GM18505 (cell line): ENCODE results near the gene MASP1.
"Not testable (repeated sequence)": the region's sequence is repeated elsewhere in the genome, so short reads cannot be mapped to it uniquely, and the experiment has no call there.

Experiments used
- ATAC-seq: cut with Tn5 transposase; IDR thresholded peaks from one replicate; pipeline ENCODE4 v1.9.1; 2021; ENCODE audit not compliant: unreplicated experiment
- POLR2A ChIP-seq: IDR thresholded peaks from 4 replicates; pipeline ENCODE4 v1.6.1; 2011; ENCODE audit warnings: borderline replicate concordance; ENCODE audit not compliant: insufficient read depth, insufficient read length; ENCODE audit errors: extremely low read depth

The MASP1 gene

DNA sequence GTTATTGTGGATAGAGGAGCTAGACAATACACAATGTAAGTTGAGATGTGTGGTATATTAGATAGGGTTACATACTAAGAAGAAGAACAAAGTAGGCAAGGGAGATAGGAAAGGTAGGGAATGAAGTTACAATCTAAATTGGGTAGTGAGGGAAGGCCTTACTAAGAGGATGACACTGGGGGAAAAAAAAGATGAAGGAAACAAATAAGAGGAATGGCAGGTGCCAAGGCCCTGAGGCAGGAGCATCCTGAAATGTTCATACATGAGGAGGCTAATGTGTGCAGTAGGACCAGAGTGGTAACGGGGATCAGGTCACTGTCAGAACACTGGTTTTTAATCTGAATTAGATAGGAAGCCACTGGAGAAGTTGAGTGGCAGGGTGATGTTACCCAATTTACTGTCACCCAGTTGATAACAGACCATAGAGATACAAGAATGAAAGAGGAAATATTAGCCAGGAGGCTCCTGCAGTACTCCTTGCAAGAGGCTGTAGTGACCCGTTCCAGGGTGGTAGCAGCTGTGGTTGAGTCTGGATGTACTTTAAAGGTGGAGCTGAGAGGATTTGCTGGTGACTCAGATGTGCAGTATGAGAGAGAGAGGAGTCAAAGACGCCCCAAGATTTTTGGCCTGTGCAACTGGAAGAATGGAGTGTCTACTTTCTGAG, 79.9 kb downstream of the MASP1 start:
- no peak for ATAC-seq
- no peak for TF ChIP-seq POLR2A

DNA sequence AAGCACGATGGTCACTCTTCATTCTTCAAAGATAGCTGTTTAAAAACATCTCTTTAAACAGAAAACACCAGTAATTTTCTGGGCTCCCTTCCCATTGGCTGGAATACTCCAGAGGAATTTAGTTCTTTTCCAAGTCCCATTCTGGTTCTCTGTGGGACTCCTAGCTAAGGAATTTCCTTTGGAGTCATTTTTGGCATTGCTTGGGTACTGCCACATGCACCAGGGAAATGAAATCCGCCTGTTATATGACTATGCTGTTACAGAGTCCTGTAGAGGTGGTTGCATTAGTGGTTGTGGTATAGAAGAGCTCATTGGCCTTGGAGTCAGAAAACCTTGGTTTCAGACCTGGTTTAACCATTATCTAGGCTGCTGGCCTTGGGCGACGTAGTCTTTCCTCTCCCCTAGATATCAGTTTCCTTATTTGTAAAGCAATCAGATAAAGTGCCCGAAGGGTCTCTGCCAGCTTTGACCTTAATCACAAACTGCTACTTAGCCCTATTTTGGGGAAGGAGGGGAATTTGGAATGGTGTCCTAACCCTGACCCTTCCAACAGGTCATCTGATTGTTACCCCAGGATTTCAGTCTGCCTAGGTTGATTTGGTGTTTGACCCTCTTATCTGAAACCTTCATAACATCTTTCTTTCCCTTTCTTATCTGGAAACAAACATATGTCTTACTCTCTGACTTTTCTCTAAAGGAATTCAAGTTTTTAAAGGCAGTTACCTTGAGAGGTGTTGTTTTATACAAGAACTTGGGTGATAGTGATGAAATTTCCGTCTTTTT, 80.8 kb downstream of the MASP1 start:
- no peak for ATAC-seq
- no peak for TF ChIP-seq POLR2A

DNA sequence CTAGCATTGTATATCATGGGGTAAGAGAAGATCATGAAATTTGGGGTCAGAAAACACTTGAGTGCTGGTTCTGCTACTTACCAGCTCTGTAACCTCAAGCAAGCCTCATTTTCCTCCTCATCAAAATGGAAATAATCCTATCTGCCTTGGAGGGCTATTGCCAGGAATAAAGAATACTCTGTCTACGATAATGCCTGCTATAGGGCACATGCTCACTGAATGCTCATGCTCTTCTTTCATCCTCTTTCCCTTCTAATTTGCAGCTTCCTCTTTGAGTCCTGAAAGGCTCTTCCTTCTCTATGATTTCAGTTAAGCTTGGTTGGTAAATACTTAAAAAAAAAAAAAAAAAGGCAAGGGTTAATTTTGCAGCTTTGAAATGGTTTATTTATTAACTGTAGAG, 81.4 kb downstream of the MASP1 start:
- TF ChIP-seq POLR2A, result no peak
- ATAC-seq, result no peak

DNA sequence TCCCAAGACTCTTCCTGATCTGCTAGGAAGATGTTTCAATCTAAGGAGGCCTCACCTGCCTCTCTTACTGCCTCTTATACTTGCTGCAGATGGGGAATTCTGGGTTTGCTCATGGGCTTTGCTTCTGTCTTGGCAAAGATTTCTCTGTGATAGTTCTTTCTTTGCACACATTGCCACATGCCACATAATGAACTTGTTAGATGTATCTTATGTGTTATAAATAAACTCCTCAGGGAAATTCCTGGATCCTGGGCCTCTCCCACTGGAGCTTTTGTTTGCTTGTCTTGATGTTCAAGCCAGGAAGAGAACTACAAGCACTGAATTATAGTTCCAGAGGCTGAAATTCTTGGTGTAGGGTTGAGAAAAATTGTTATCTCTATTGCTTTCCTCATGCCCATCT, 82.0 kb downstream of the MASP1 start:
- no peak for ATAC-seq
- TF ChIP-seq POLR2A, result no peak

DNA sequence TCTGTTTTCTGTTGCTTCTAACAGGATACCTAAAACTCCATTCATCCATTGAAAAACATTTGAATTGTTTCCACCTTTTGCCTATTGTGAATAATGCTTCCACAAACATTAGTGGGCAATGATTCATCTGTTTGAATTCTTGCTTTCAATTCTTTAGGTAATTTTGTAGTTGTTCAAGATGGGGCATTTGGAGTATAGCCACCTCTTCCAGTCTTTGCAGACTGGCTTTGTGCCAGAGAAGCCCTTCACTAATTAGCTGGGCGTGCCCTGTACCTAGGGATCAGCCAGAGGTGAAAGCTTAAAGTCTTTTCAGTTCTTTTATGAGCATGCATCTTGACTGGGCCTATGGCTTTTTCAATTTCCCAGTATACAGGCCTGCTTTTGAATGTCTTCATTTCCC, 83.4 kb downstream of the MASP1 start:
- no peak for TF ChIP-seq POLR2A
- no peak for ATAC-seq

DNA sequence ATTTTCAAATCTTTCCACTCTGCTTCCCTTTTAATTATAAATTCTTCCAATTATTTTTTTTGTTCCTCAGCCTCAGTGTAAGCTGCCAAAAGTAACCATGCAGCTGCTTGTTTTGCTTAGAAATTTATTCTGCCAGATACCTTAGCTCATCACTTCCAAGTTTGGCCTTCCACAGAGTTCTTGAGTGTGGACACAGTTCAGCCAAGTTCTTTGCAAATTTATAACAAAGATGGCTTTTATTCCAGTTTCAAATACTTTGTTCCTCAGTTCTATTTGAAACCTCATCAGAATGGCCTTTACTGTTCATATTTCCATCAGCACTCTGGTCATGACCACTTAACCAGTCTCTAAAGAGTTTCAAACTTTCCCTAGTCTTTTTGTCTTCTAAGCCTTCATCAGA, 83.9 kb downstream of the MASP1 start:
- ATAC-seq, result no peak
- TF ChIP-seq POLR2A, result no peak

DNA sequence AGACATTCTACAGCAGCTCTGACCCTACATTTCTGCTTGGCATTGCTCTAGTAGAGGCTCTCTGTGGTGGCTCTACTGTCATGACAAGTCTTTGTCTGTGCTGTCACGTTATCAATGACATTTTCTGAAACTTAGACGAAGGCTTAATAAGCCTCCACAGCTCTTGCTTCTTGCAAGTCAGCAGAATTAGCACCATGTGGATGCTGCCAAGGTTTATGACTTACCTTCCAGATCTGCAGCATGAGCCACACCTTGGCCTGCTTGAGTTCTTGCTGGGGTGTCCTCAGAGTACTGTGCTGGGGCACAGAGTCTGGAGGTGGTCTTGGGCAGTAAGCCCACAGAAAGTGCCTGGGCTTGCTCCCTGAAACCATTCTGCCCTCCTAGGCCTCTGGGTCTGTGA, 84.5 kb downstream of the MASP1 start:
- no peak for TF ChIP-seq POLR2A
- no peak for ATAC-seq

DNA sequence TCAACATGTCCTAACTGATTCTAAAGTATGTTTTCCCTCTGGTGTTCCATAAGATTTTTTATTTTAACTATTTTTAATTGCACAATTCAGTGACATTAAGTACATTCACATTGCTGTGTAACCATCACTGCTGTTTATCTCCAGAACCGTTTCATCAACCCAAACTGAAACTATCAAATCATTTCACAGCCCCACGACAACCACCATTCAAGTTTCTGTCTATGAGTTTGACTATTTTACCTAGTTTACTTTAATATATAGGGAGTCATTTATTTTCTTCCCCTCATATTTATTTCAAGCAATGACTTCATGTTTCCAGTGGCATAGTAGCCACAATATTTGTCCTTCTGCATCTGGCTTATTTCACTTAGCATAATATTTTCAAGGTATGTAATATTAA, 85.9 kb downstream of the MASP1 start:
- TF ChIP-seq POLR2A, result no peak
- ATAC-seq, result no peak

DNA sequence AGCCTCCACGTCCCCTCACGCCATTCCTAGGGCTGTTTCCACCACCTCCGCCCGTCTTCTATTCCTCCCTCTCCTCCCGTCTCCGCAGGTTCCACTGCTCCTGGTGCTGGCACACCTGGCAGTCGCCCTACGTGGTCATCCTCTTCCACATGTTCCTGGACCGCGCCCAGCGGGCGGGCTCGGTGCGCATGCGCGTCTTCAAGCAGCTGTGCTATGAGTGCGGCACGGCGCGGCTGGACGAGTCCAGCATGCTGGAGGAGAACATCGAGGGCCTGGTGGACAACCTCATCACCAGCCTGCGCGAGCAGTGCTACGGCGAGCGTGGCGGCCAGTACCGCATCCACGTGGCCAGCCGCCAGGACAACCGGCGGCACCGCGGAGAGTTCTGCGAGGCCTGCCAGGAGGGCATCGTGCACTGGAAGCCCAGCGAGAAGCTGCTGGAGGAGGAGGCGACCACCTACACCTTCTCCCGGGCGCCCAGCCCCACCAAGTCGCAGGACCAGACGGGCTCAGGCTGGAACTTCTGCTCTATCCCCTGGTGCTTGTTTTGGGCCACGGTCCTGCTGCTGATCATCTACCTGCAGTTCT, 92.0 kb downstream of the MASP1 start:
- not testable (repeated sequence) for ATAC-seq

DNA sequence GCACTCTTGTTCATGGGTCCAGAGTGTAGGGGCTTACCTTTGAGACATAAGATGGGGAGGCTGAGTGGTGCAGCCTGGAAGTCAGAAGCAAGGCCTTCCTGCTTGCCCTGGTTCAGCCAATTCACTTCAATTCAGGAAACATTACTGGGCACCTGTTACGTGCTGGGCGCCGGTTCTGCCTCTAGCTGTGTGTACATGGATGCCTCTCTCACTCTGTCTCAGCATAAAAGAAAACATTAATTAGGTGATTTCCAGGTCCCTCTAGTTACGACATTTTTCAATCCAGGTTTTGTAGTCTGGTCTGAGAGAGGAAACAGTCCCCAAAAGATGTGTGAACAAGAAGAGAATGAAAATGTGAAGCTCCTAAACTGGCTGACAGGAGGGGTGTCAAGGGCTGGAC, 93.0 kb downstream of the MASP1 start:
- ATAC-seq, result no peak
- TF ChIP-seq POLR2A, result no peak

DNA sequence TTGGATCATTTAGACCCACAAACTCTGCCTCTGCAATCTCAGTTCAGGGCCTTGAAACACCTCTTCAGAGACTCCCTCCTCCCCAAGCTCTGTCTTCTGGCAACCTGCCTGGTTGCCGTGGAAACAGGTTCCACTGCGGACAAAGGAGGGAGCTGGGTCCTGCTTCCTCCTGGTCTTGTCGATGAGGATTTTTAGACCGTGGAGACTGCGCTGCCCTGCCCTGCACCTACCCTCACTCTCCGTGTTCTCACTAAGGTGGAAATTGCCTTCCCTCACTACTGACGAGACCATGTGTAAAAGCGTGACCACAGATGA, 94.2 kb downstream of the MASP1 start, which contains the start of gene RTP1:
Gene RTP1, plus strand, starts transcription at position 152 of the 315 bp plus-strand sequence. Its CDS starts 30 bp downstream, at position 182.
- no peak for TF ChIP-seq POLR2A
- no peak for ATAC-seq

DNA sequence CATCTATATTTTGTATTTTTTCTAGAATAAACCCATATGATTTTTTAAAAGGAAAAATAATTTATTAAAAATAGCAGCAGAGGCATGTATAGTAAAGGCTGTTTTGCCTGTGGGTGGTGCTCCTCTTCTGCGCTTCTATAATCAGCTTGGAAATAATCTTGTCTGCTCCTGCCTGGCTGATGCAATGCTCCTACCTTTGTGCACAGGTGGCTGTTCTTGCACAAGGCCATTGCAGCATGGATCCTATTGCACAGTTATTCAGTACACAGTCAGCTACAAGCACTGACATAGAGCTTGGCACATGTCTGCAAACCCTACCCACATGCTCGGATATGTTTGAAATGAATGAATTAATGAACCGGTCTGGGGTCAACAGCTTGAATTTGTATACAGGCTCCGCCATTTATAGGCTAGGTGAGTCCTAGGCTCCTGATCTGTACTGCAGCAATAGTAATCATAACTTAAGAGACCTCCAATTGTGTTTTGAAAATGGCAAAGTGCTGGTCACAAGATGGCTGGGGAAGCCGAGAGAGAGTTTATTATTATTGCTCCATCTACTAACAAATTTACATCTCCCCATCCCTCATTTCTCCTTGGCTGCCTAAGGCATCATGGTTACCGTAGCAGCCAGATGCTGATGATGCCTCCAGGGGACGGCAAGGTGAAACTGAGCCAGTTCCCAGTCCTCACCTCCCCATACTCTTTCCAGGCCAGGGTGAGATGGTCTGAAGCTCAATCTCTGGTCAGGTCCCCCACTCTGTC, 94.8 kb downstream of the MASP1 start:
- no peak for TF ChIP-seq POLR2A
- no peak for ATAC-seq

DNA sequence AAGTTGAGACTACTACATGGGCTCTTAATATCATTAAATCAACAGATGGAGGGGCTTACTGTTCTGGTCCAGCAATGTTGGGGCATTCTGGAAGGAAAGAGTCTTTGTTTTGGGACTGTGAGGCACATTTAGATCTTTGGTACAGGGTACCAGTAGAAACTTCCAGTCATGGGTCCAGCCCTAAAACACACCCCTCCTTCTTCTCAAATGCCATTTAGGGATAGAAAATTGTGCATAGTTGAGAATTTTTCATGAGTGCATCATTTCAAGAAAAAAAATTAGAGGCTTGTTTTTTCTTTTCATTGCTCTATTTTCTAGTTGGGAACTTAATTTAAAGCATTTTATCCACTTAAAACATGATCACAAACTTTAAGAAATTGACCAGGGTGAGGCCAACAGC, 98.4 kb downstream of the MASP1 start:
- TF ChIP-seq POLR2A, result no peak
- no peak for ATAC-seq

DNA sequence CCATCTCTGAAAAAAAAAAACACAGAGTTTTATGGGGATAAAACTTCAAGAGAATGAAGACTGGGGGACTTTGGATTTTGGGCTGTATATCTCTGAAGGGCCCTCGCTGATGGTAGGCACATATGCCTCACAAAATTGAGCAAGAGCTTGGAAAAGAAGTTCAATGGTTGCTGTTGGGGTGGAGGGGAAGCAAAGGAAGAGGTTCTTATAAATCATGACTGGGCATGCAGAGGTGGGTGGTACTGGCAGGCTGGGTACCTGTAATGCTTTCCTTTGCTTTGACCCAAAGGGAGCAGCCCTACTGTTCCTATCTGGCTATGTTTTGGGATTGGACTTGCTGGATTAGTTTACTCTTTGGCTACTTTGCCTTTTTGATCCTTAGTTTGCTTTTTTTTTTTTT, 100.3 kb downstream of the MASP1 start:
- no peak for TF ChIP-seq POLR2A
- no peak for ATAC-seq

DNA sequence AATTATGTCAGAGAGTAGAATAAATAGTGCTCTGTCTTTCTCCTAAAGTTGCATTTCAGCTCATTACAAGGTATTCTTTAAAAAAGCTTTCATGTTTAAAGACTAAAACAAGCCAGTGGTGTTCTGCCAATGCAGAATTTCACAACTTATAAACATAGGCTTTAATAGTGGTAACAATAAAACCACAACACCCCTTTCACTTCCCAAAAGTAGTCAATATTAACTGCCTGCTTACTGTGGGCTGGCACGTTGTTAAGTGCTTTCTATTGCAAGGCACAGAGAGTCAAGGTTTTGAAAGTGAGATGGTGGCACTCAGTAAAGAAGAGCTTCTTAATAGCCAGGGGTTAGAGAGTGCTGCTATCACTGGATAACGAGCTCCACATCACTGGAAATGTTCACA, 102.6 kb downstream of the MASP1 start:
- no peak for ATAC-seq
- no peak for TF ChIP-seq POLR2A
